Regular cardiac myocyte (primary cell): Measurements from ENCODE around the gene SDE2. TPM values are rescaled to one million over a fixed set of nuclear protein-coding genes. Genes with fewer than 3 reads are reported as not detected.

ENCODE experiments used
- total RNA-seq: library from RNA; depleted of rRNA; stranded (reverse); fragments of >200 nt; gene quantifications from 2 replicates; pipeline ENCODE4 v1.2.3, GENCODE V29; 2014

The SDE2 gene
- 29.3 and 38.2 TPM in 2 replicates for total RNA-seq

GRCh38 chr1:225999227-225999911, at the start of gene SDE2:
SDE2 (minus strand) TSS chr1:225999343; CDS start chr1:225999312, 31 bp downstream.

GRCh38 chr1:225941187-225941941, 57.8 kb downstream of the SDE2 start, which contains the start of gene LEFTY2:
LEFTY2 (minus strand) TSS chr1:225941220; CDS start chr1:225941140, 80 bp downstream.

Other genes with a start within 250 kb of the SDE2 start
- 213 and 244 TPM in 2 replicates for gene SRP9, start 221.5 kb downstream of the SDE2 start, total RNA-seq
- 14.8 and 23.7 TPM in 2 replicates for gene EPHX1, start 189.2 kb downstream of the SDE2 start, total RNA-seq
- 9.4 and 19.4 TPM in 2 replicates for gene TMEM63A, start 117.0 kb downstream of the SDE2 start, total RNA-seq
- gene LEFTY1, start 110.2 kb downstream of the SDE2 start, total RNA-seq, result not detected in 2 replicates
- 38.6 and 48.1 TPM in 2 replicates for gene PYCR2, start 75.1 kb downstream of the SDE2 start, total RNA-seq
- gene LEFTY2, start 58.1 kb downstream of the SDE2 start, total RNA-seq, result under 0.01 TPM in 1 of 2 replicates, not detected in the other
- 85.4 and 165 TPM in 2 replicates for gene H3-3A, start 63.4 kb upstream of the SDE2 start, total RNA-seq
- 95.6 and 109 TPM in 2 replicates for gene ACBD3, start 187.4 kb upstream of the SDE2 start, total RNA-seq
- not detected in 2 replicates for gene MIXL1, start 224.3 kb upstream of the SDE2 start, total RNA-seq